H1 (cell line): ENCODE measurements around the gene SSBP3. TPM values are rescaled to one million over a fixed set of nuclear protein-coding genes. Genes with fewer than 3 reads are reported as not detected.

Experiments used
- ATF2 ChIP-seq: IDR thresholded peaks from 2 replicates; pipeline ENCODE4 v1.6.1; 2012; ENCODE audit warnings: low read length, inconsistent platforms
- CBX5 ChIP-seq: fragments of 300-800, 300-1000 bp; sonication (generic); IDR thresholded peaks from 2 replicates; pipeline ENCODE4 v1.7.1; 2016; ENCODE audit warnings: antibody characterized with exemption, low read length, low read depth
- GABPA ChIP-seq: IDR thresholded peaks from 2 replicates; pipeline ENCODE4 v1.6.1; 2011; ENCODE audit warnings: mild to moderate bottlenecking, low read length, moderate library complexity, borderline replicate concordance; ENCODE audit not compliant: insufficient read depth
- SP1 ChIP-seq: IDR thresholded peaks from 2 replicates; pipeline ENCODE4 v1.6.1; 2011; ENCODE audit warnings: low read depth, low read length
- YY1 ChIP-seq: IDR thresholded peaks from 2 replicates; pipeline ENCODE4 v1.6.1; 2011; ENCODE audit warnings: low read depth, mild to moderate bottlenecking, low read length
- polyA plus RNA-seq, 7 experiments: library from polyadenylated mRNA; depleted of rRNA in 3 of 7; stranded (reverse) in 5 of 7; unstranded in 2 of 7; fragments of >200 nt in 5 of 7; fragments of 200-250 nt in 2 of 7; gene quantifications; 1 replicate in 5 of 7; 2 replicates in 1 of 7; 4 replicates in 1 of 7; pipeline versions ENCODE4 v1.2.1 to v1.2.3, GENCODE V29; 2011 to 2013; ENCODE audit warnings: missing spikeins in 2 of 7, mixed read lengths in 2 of 7
- total RNA-seq: library from RNA; stranded (reverse); fragmentation: NEBNext Ultra II Directional; extraction: Animal tissue kit (Norgen Biotek cat#: 25700); gene quantifications from 2 replicates; pipeline ENCODE4 v1.2.1, GENCODE V29; 2021

Gene SSBP3
- total and polyA plus RNA-seq, 2 of the 8 experiments (the other 6 are each of a cell fraction or from before 2014, with no cell fraction given), result 99.7 to 133 TPM

- no peak for TF ChIP-seq SP1
- no peak for TF ChIP-seq ATF2
- TF ChIP-seq YY1, result no peak
- TF ChIP-seq GABPA, result no peak
- TF ChIP-seq CBX5, result no peak
Observed at GRCh38 chr1:54396261-54396933, 9.8 kb downstream of the SSBP3 start (continued).
